Measurements from ENCODE around the gene DLG2. TPM values are rescaled to one million over a fixed set of nuclear protein-coding genes. Genes with fewer than 3 reads are reported as not detected.

DLG2 gene
- total and polyA plus RNA-seq, 9 of the 15 experiments (the other 6 are each of a cell fraction or from before 2014, with no cell fraction given), result 0.52 to 1.6 (median 0.95) TPM

- TF ChIP-seq RUNX1 (IDR thresholded peaks at IDR 0.05; ENCODE audit: low read depth), result no peak
- TF ChIP-seq IRF2 (CRISPR knock-in tag; IDR thresholded peaks at IDR 0.05), result no peak
Measured at GRCh38 chr11:84419616-84420015, 1207.5 kb downstream of the DLG2 start (continued).

- in situ Hi-C loops (cut with MboI), result no loop called here
- WGBS (ENCODE audit: insufficient coverage, low coverage, missing lambda C conversion rate), result 0% methylated on average over 1 of the region's 1 CpG
- no peak overlapping the region for H3K4me2 ChIP-seq (ENCODE audit: insufficient read depth, low read length)
- no peak overlapping the region for H3K27ac ChIP-seq (ENCODE audit: extremely low read depth, low read depth, low read length)
- H3K79me2 ChIP-seq (ENCODE audit: control insufficient read depth, insufficient read depth, low read length), result no peaks in the 10 kb centered on the region
- TF ChIP-seq ZNF398 (CRISPR knock-in tag; IDR thresholded peaks at IDR 0.05), result no peak
- TF ChIP-seq MCM3 (IDR thresholded peaks at IDR 0.05), result no peak
- no peak for TF ChIP-seq PREB (CRISPR knock-in tag; IDR thresholded peaks at IDR 0.05)
- TF ChIP-seq SAFB2 (IDR thresholded peaks at IDR 0.05; ENCODE audit: borderline replicate concordance, low read depth, low read length, severe bottlenecking), result no peak
- TF ChIP-seq USF1 (CRISPR knock-in tag; IDR thresholded peaks at IDR 0.05), result no peak
- CTCF ChIA-PET (ENCODE audit: low intra/inter-chr PET ratio), result no interaction called here
- POLR2A ChIA-PET, result no interaction called here
- intact Hi-C loops (cut with micrococcal nuclease), result no loop called here
- H3K4me1 ChIP-seq (replicated peaks in 1 of 2; ENCODE audit: control insufficient read depth in 2 of 2, insufficient read depth in 2 of 2, low read length in 2 of 2), result no peaks in the 10 kb centered on the region
- H4K20me1 ChIP-seq (replicated peaks; ENCODE audit: control insufficient read depth, insufficient read depth, low read length), result no peaks in the 10 kb centered on the region
- H3K4me3 ChIP-seq, result no peak overlapping the region
- H3K9me1 ChIP-seq (ENCODE audit: control insufficient read depth, insufficient read depth, low read length), result no peaks in the 10 kb centered on the region
- no peak for FAIRE-seq
- no peak overlapping the region for H2AFZ ChIP-seq (ENCODE audit: low read depth, low read length)
- ATAC-seq, result no peak
- H3K27me3 ChIP-seq (ENCODE audit: control insufficient read depth in 2 of 2, insufficient read depth in 2 of 2, low read length in 2 of 2), result no peaks in the 10 kb centered on the region
- no peaks in the 10 kb centered on the region for H3K36me3 ChIP-seq (ENCODE audit: control insufficient read depth, insufficient read depth, low read length)
- BruUV-seq (replicated peaks), result no TSS peak
- no peaks in the 10 kb centered on the region for H3K9me3 ChIP-seq (replicated peaks; ENCODE audit: control insufficient read depth, insufficient read depth, low read depth, low read length)
- H3K9ac ChIP-seq (ENCODE audit: insufficient read depth in 1 of 2, low read depth in 2 of 2, low read length in 2 of 2), result no peak overlapping the region
- no peak for DNase-seq (ENCODE audit: extremely low read depth in 1 of 4, low spot score in 3 of 4)
Measured at GRCh38 chr11:84414920-84415319, 1212.2 kb downstream of the DLG2 start.

Measured in K562 (cell line).